NCI-H187 (cell line): ENCODE data around the gene PTCH1.

ENCODE experiments used
- DNase-seq, 2 experiments: peaks; one replicate each; lab custom pipeline; 2025; lab: John Stamatoyannopoulos, UW

The PTCH1 gene

GRCh38 chr9:95512709-95513095 lies 4.1 kb downstream of the PTCH1 start:
- no peak for DNase-seq

GRCh38 chr9:95511952-95512708 lies 4.6 kb downstream of the PTCH1 start:
- DNase-seq = no peak

- DNase-seq = no peak
Measured at GRCh38 chr9:95511616-95511931, 5.2 kb downstream of the PTCH1 start.

GRCh38 chr9:95510709-95511615 lies 5.8 kb downstream of the PTCH1 start:
- DNase-seq = peak; percentile 55 to 93

GRCh38 chr9:95509851-95510708 lies 6.7 kb downstream of the PTCH1 start:
- DNase-seq = no peak

GRCh38 chr9:95508968-95509850 lies 7.6 kb downstream of the PTCH1 start:
- DNase-seq = peak; percentile 59 to 71

GRCh38 chr9:95508242-95508967 lies 8.4 kb downstream of the PTCH1 start:
- DNase-seq = no peak

- DNase-seq = no peak
Measured at GRCh38 chr9:95507464-95508241, 9.1 kb downstream of the PTCH1 start.

- no peak for DNase-seq
Measured at GRCh38 chr9:95506678-95507463, 9.9 kb downstream of the PTCH1 start.

GRCh38 chr9:95506428-95506677 lies 10.4 kb downstream of the PTCH1 start:
- DNase-seq = no peak

- DNase-seq = no peak
Measured at GRCh38 chr9:95505717-95506427, 10.9 kb downstream of the PTCH1 start.

GRCh38 chr9:95505072-95505716 lies 11.6 kb downstream of the PTCH1 start:
- no peak for DNase-seq

GRCh38 chr9:95504053-95504963 lies 12.5 kb downstream of the PTCH1 start:
- no peak for DNase-seq

GRCh38 chr9:95503369-95503768 lies 13.4 kb downstream of the PTCH1 start:
- DNase-seq = no peak

GRCh38 chr9:95502248-95502647 lies 14.5 kb downstream of the PTCH1 start:
- DNase-seq = no peak

GRCh38 chr9:95499847-95500246 lies 16.9 kb downstream of the PTCH1 start:
- DNase-seq = no peak

GRCh38 chr9:95499046-95499676 lies 17.6 kb downstream of the PTCH1 start:
- DNase-seq = no peak
